Chondrocyte (in vitro differentiated cells): Measurements from ENCODE around the gene GGNBP2. TPM values are rescaled to one million over a fixed set of nuclear protein-coding genes. Genes with fewer than 3 reads are reported as not detected.

ENCODE experiments used
- DNase-seq: peaks from one replicate; pipeline ENCODE4 v3.0.0; 2021; ENCODE audit warnings: mixed read lengths, low spot score
- H3K27ac Mint-ChIP-seq: one replicate; pipeline ENCODE4 v1.8.0; 2021; ENCODE audit warnings: mild to moderate bottlenecking, moderate library complexity, mixed read lengths; ENCODE audit not compliant: unreplicated experiment
- H3K27me3 Mint-ChIP-seq: 2 replicates; pipeline ENCODE4 v1.8.0; 2021; ENCODE audit warnings: low read depth, mixed read lengths
- H3K36me3 Mint-ChIP-seq: 2 replicates; pipeline ENCODE4 v1.8.0; 2021; ENCODE audit warnings: low read depth, mixed read lengths
- H3K4me1 Mint-ChIP-seq: 2 replicates; pipeline ENCODE4 v1.8.0; 2021; ENCODE audit warnings: low read depth, mild to moderate bottlenecking, mixed read lengths
- H3K4me3 Mint-ChIP-seq: one replicate; pipeline ENCODE4 v1.8.0; 2021; ENCODE audit warnings: mild to moderate bottlenecking, moderate library complexity, mixed read lengths; ENCODE audit not compliant: unreplicated experiment
- H3K9me3 Mint-ChIP-seq: 2 replicates; pipeline ENCODE4 v1.8.0; 2021; ENCODE audit warnings: low read depth, mixed read lengths
- CTCF ChIP-seq: fragments of 200-600 bp; sonication (generic); IDR thresholded peaks from 2 replicates; pipeline ENCODE4 v1.5.0; 2021; ENCODE audit warnings: antibody characterized with exemption, mild to moderate bottlenecking, moderate library complexity
- total RNA-seq: library from RNA; stranded (reverse); gene quantifications from 3 replicates; pipeline ENCODE4 v1.2.1, GENCODE V29; 2021

GGNBP2 gene
- total RNA-seq, 1 donor from 2014 or later: 68.2 TPM

DNA sequence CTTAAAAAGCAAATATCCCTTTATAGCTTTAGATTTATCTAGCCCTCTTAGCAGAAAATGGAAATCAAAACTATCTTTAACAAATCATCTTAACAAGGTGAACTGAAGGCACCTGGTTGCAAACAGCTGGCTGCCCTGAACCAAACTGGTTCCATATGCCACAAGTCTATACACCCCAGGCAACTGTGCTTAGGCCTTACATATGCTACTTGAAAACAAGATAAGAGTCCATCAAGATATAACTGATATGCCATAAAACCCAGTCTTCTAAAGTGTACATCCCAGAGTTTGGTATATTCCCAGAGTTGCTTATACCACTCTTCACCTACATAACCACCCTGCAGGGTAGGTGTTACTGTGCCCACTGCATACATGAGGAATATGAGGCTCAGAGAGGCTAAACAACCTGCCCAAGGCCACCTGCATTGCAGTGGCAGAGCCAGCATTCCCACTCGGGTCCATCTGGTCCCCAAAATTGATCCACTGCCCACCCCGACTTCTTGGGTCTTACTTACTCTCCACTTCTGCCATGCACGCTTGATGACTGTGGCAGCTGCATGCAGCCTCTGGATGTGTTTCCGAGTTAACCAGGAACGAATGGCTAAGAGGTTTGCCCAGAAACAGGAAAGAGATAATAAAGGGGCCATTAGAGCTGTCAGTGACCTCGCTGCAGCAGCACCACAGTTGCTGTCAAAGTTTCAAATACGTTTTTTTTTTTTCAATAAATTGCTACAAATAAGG is 46.0 kb upstream of the GGNBP2 start:
- no peak for TF ChIP-seq CTCF
- peak; percentile 30 for DNase-seq
- Mint-ChIP-seq H3K27ac (no peak overlapping the region), H3K4me3 (no peak overlapping the region), H3K27me3 (no peaks in the 10 kb centered on the region), H3K9me3 (no peaks in the 10 kb centered on the region), H3K36me3 (peaks cover 25% of the 10 kb centered on the region), H3K4me1 (peaks cover 14% of the 10 kb centered on the region)

DNA sequence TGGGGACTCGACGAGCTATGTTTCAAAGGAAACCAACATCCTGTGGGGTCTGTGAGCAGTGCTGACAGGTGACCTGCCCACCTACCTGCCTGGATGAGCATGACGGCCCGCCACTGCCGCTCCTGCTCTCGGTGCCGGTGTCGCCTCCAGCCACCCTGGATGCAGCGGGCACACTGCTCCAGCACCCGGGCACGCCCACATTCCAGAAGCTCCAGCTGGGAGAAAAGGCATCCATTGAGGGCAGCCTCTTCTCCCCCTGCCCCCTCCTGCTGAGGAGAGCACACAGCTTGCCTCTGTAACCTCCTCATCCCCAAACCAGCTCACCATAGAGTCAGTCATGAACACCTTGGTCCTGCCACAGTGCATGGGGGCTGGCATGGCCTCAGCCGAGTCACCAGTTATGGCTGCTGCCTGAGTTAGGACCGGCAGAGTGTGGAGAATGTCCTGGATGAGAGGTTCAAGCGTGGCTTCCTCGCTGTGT is 43.9 kb upstream of the GGNBP2 start:
- peaks cover 23% of the 10 kb centered on the region for H3K36me3 Mint-ChIP-seq
- TF ChIP-seq CTCF: no peak
- H3K27me3 Mint-ChIP-seq: no peaks in the 10 kb centered on the region
- no peak overlapping the region for H3K27ac Mint-ChIP-seq
- peaks cover 11% of the 10 kb centered on the region for H3K4me1 Mint-ChIP-seq
- peak; percentile 79 for DNase-seq
- H3K4me3 Mint-ChIP-seq: no peak overlapping the region
- no peaks in the 10 kb centered on the region for H3K9me3 Mint-ChIP-seq

DNA sequence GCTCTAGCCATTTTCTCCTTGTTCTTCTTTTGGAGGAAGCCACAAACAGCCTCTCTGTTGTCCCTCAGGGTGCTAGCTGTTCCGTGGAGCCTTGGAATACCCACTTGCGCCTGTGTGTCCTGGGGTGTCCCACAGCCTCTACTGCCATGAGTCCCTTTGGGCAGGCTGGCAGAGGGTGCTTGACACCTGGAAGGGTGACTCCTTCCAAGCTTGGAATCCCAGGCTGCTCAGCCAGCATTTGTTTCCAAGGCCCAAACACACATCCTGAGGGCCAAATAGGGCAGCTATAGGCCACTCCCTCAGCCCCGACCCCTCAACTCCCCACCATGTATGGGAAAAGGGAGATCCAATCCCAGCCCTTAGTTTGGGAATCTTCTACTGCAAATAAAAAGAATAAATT is 43.4 kb upstream of the GGNBP2 start:
- Mint-ChIP-seq H3K9me3 (no peaks in the 10 kb centered on the region), H3K27me3 (no peaks in the 10 kb centered on the region), H3K27ac (no peak overlapping the region), H3K4me3 (no peak overlapping the region), H3K36me3 (peaks cover 24% of the 10 kb centered on the region), H3K4me1 (peaks cover 6% of the 10 kb centered on the region)
- no peak for TF ChIP-seq CTCF
- peak; percentile 55 for DNase-seq

- H3K27ac Mint-ChIP-seq: no peak overlapping the region
- TF ChIP-seq CTCF: no peak
- DNase-seq: peak; percentile 40
- H3K27me3 Mint-ChIP-seq: no peaks in the 10 kb centered on the region
- H3K36me3 Mint-ChIP-seq: peaks cover 27% of the 10 kb centered on the region
- no peaks in the 10 kb centered on the region for H3K9me3 Mint-ChIP-seq
- H3K4me1 Mint-ChIP-seq: no peaks in the 10 kb centered on the region
- no peak overlapping the region for H3K4me3 Mint-ChIP-seq
Measured at GRCh38 chr17:36501963-36502362, 42.8 kb upstream of the GGNBP2 start.

DNA sequence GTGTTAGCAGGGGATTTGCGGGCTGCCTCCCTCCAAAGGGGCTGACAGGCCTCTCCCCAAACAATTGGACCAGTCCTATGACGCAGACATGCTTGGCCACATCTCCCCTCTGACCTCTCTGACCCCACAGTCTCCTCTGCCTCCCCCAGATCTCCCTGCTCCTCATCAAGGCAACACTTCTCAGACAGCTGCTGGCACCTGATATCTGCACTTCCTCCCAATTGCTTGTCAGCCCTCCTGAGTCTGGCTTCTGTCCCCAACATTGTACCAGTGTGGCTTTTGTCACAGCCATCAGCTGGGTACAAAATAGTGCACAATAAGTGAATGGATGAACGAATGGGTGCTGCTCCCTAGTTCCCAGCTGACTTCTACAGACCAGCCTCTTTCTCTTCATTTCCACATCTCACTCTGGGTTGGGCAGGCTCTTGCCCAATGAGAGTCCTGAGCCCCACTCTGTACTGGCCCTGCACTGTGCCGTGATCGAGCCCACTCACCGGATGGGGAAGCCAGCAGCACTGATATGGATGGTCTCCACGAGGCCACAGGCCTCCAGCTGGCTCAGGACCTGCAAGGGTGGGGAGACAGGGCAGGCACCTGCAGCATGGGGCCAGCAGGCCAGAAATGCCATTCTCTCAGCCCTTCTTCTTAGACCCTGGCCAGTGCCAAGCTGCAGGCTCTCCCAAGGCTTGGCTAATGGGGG is 41.1 kb upstream of the GGNBP2 start:
- Mint-ChIP-seq H3K4me3 (no peak overlapping the region), H3K27ac (no peak overlapping the region)
- no peak for TF ChIP-seq CTCF

More for the DNA sequence above, 41.1 kb upstream of the GGNBP2 start:
- Mint-ChIP-seq H3K9me3 (no peaks in the 10 kb centered on the region), H3K4me1 (no peaks in the 10 kb centered on the region), H3K27me3 (no peaks in the 10 kb centered on the region), H3K36me3 (peaks cover 25% of the 10 kb centered on the region)
- DNase-seq: peak; percentile 44
